HepG2 (cell line): Measurements from ENCODE around the gene IKZF4. TPM values are rescaled to one million over a fixed set of nuclear protein-coding genes. Genes with fewer than 3 reads are reported as not detected.

Experiments
- ATF6 ChIP-seq: sonication (generic); formaldehyde crosslinking; conservative IDR thresholded peaks from 2 replicates; pipeline ENCODE4 v1.4.0; 2020; ENCODE audit warnings: missing genetic modification reagents
- BRD4 ChIP-seq: sonication (generic); formaldehyde crosslinking; IDR thresholded peaks from 2 replicates; pipeline ENCODE4 v1.4.0; 2020; ENCODE audit warnings: missing genetic modification reagents
- DMAP1 ChIP-seq: IDR thresholded peaks from 2 replicates; pipeline ENCODE4 v1.6.1; 2016
- FUBP1 ChIP-seq: sonication (generic); formaldehyde crosslinking; IDR thresholded peaks from 2 replicates; pipeline ENCODE4 v1.5.1; 2020; ENCODE audit warnings: missing genetic modification reagents, mild to moderate bottlenecking, borderline replicate concordance
- HNRNPK ChIP-seq: fragments of 200-400 bp; formaldehyde crosslinking; IDR thresholded peaks from 2 replicates; pipeline ENCODE4 v1.6.1; 2018; ENCODE audit warnings: low read length, low read depth, moderate library complexity, mild to moderate bottlenecking; ENCODE audit not compliant: poor library complexity, severe bottlenecking
- KDM5A ChIP-seq: fragments of 200-600 bp; sonication (generic); IDR thresholded peaks from 2 replicates; pipeline ENCODE4 v1.7.0; 2018; ENCODE audit warnings: antibody characterized with exemption, mild to moderate bottlenecking, low read length, borderline replicate concordance
- POGK ChIP-seq: sonication (generic); formaldehyde crosslinking; conservative IDR thresholded peaks from 2 replicates; pipeline ENCODE4 v1.8.0; 2022; ENCODE audit warnings: mild to moderate bottlenecking, moderate library complexity, missing genetic modification reagents
- SOX13 ChIP-seq, 3 experiments: fragments of 450-650 bp in 1 of 3; sonication (generic) in 1 of 3; formaldehyde crosslinking in 1 of 3; IDR thresholded peaks in 2 of 3; conservative IDR thresholded peaks in 1 of 3; 2 replicates each; pipeline versions ENCODE4 v1.5.0 to v1.6.1; 2016 to 2020; ENCODE audit warnings: antibody characterized with exemption in 1 of 3, mild to moderate bottlenecking in 1 of 3, missing compliant biosample characterization in 1 of 3, missing genetic modification reagents in 1 of 3, moderate library complexity in 1 of 3
- SUZ12 ChIP-seq: fragments of 150-350 bp; IDR thresholded peaks from 2 replicates; pipeline ENCODE4 v1.6.1; 2014; ENCODE audit warnings: low read depth, low read length
- TSC22D2 ChIP-seq: sonication (generic); formaldehyde crosslinking; IDR thresholded peaks from 2 replicates; pipeline ENCODE4 v1.5.1; 2020; ENCODE audit warnings: missing genetic modification reagents, mild to moderate bottlenecking, borderline replicate concordance
- ZNF121 ChIP-seq: sonication (generic); formaldehyde crosslinking; IDR thresholded peaks from 2 replicates; pipeline ENCODE4 v1.5.0; 2020; ENCODE audit warnings: mild to moderate bottlenecking, missing genetic modification reagents
- ZNF550 ChIP-seq: sonication (generic); formaldehyde crosslinking; IDR thresholded peaks from 2 replicates; pipeline ENCODE4 v1.4.0; 2020; ENCODE audit warnings: mild to moderate bottlenecking, missing genetic modification reagents, borderline replicate concordance
- ZNF572 ChIP-seq: sonication (generic); formaldehyde crosslinking; IDR thresholded peaks from 2 replicates; pipeline ENCODE4 v1.5.1; 2020; ENCODE audit warnings: mild to moderate bottlenecking, missing genetic modification reagents
- ZNF687 ChIP-seq: sonication (generic); formaldehyde crosslinking; IDR thresholded peaks from 2 replicates; pipeline ENCODE4 v1.5.1; 2020; ENCODE audit warnings: mild to moderate bottlenecking, missing genetic modification reagents, moderate library complexity
- ZNF775 ChIP-seq: sonication (generic); formaldehyde crosslinking; IDR thresholded peaks from 2 replicates; pipeline ENCODE4 v1.4.0; 2020; ENCODE audit warnings: missing genetic modification reagents, mild to moderate bottlenecking, moderate library complexity, borderline replicate concordance
- ZNF891 ChIP-seq: sonication (generic); formaldehyde crosslinking; IDR thresholded peaks from 2 replicates; pipeline ENCODE4 v1.5.0; 2020; ENCODE audit warnings: mild to moderate bottlenecking, missing genetic modification reagents
- polyA plus RNA-seq, 8 experiments: library from polyadenylated mRNA; depleted of rRNA in 3 of 8; stranded (reverse) in 7 of 8; unstranded in 1 of 8; fragments of >200 nt; fragmentation: Illumina TruSeq in 4 of 8; extraction: Trizol in 4 of 8; gene quantifications; 2 replicates each; pipeline versions ENCODE4 v1.2.1 to v1.2.3, GENCODE V29; 2011 to 2016; ENCODE audit warnings: low read depth in 4 of 8, missing spikeins in 1 of 8, mixed read lengths in 1 of 8; ENCODE audit not compliant: insufficient read depth in 1 of 8
- total RNA-seq, 5 experiments: library from RNA; depleted of rRNA; stranded (reverse); fragments of >200 nt; fragmentation: Illumina TruSeq; extraction: Trizol; gene quantifications; 2 replicates each; pipeline ENCODE4 v1.2.3, GENCODE V29; 2016; ENCODE audit warnings: low read depth in 1 of 5

The IKZF4 gene
- total and polyA plus RNA-seq, 2 of the 13 experiments (the other 11 are each of a cell fraction or from before 2014, with no cell fraction given), result 0.58 to 2.2 TPM

- peak; percentile 84 for TF ChIP-seq BRD4 (CRISPR knock-in tag)
- TF ChIP-seq ZNF687 (CRISPR knock-in tag), result peak; percentile 63
- peak; percentile 93 for TF ChIP-seq SOX13 (IDR thresholded peaks at IDR 0.05)
- TF ChIP-seq SOX13 (CRISPR knock-in tag; conservative IDR thresholded peaks at IDR 0.05 in 1 of 2, IDR thresholded peaks at IDR 0.05 in 1 of 2), result peak in 1 of 2 experiments; percentile 96; a peak in 2 of 4 replicates
- peak; percentile 90 for TF ChIP-seq DMAP1
- TF ChIP-seq HNRNPK, result no peak
- peak; percentile 48; the same call in 1 of the 2 replicates for TF ChIP-seq ZNF775 (CRISPR knock-in tag)
- no peak for TF ChIP-seq SUZ12
- TF ChIP-seq ZNF891, result no peak
- TF ChIP-seq TSC22D2 (CRISPR knock-in tag), result peak; percentile 87; the same call in 1 of the 2 replicates
- no peak; the same call in 1 of the 2 replicates for TF ChIP-seq ZNF550
- TF ChIP-seq ATF6, result no peak; the same call in 1 of the 2 replicates
- TF ChIP-seq KDM5A, result peak; percentile 25; the same call in 1 of the 2 replicates
- TF ChIP-seq POGK (CRISPR knock-in tag), result peak; percentile 94; the same call in 1 of the 2 replicates
- peak; percentile 62; the same call in 1 of the 2 replicates for TF ChIP-seq ZNF121
- TF ChIP-seq FUBP1, result peak; percentile 78; the same call in 1 of the 2 replicates
- TF ChIP-seq ZNF572, result peak; percentile 46; the same call in 1 of the 2 replicates
These were observed 60.8 kb downstream of the IKZF4 start (continued) for GRCh38 chr12:56081393-56082347.
